ENCODE data around the gene PTTG1IP.

Gene PTTG1IP

GRCh38 chr21:44819283-44820243 is 53.9 kb downstream of the PTTG1IP start:
- no peak for DNase-seq

GRCh38 chr21:44818640-44819011 is 54.9 kb downstream of the PTTG1IP start:
- DNase-seq = no peak

- peak; percentile 80 for DNase-seq
These were observed 55.4 kb downstream of the PTTG1IP start, which contains the start of gene SUMO3 for GRCh38 chr21:44817914-44818639. Gene SUMO3 (minus strand): TSS chr21:44818062. CDS start chr21:44817968, 94 bp downstream.

GRCh38 chr21:44817506-44817880 is 56.0 kb downstream of the PTTG1IP start:
- DNase-seq = peak; percentile 90

GRCh38 chr21:44816761-44817505 is 56.6 kb downstream of the PTTG1IP start:
- no peak for DNase-seq

GRCh38 chr21:44815852-44816628 is 57.5 kb downstream of the PTTG1IP start:
- no peak for DNase-seq

GRCh38 chr21:44815225-44815624 is 58.3 kb downstream of the PTTG1IP start:
- DNase-seq = no peak

- DNase-seq = no peak
These were observed 58.9 kb downstream of the PTTG1IP start for GRCh38 chr21:44814498-44815023.

- no peak for DNase-seq
These were observed 59.8 kb downstream of the PTTG1IP start for GRCh38 chr21:44813727-44814126.

GRCh38 chr21:44813149-44813548 is 60.3 kb downstream of the PTTG1IP start:
- DNase-seq = no peak

- no peak for DNase-seq
These were observed 60.9 kb downstream of the PTTG1IP start for GRCh38 chr21:44812640-44813039.

- DNase-seq = no peak
These were observed 62.7 kb downstream of the PTTG1IP start for GRCh38 chr21:44810779-44811178.

- DNase-seq = no peak
These were observed 67.6 kb downstream of the PTTG1IP start for GRCh38 chr21:44805859-44806258.

- no peak for DNase-seq
These were observed 68.3 kb downstream of the PTTG1IP start for GRCh38 chr21:44805226-44805625.

- no peak for DNase-seq
These were observed 68.7 kb downstream of the PTTG1IP start for GRCh38 chr21:44804762-44805161.

GRCh38 chr21:44803651-44804050 is 69.8 kb downstream of the PTTG1IP start:
- no peak for DNase-seq

- DNase-seq = no peak
These were observed 70.9 kb downstream of the PTTG1IP start for GRCh38 chr21:44802396-44803153.

- peak; percentile 88 for DNase-seq
These were observed 71.8 kb downstream of the PTTG1IP start, which contains the start of gene UBE2G2 for GRCh38 chr21:44801468-44802395. Gene UBE2G2 (minus strand): TSS chr21:44801820. CDS start chr21:44801748, 72 bp downstream.

GRCh38 chr21:44800971-44801467 is 72.5 kb downstream of the PTTG1IP start:
- DNase-seq = peak; percentile 32

GRCh38 chr21:44800103-44800502 is 73.4 kb downstream of the PTTG1IP start:
- DNase-seq = no peak

Data from stimulated activated CD4-positive, alpha-beta T cell treated with anti-CD3 and anti-CD28 coated beads, Interleukin-4, amount 100 ng/mL, for 24 hours (primary cell).